HEK293 (cell line): ENCODE measurements around the gene NR2C2AP.

ENCODE experiments used
- CTCF ChIA-PET: fragments of 350-600 bp; formaldehyde crosslinking; extraction: SDS; loops from one replicate; lab custom pipeline; 2021; ENCODE audit warnings: antibody characterized with exemption; lab: Yijun Ruan, JAX
- POLR2A ChIA-PET: fragments of 300-600 bp; formaldehyde crosslinking; extraction: SDS; loops from one replicate; lab custom pipeline; 2020; ENCODE audit warnings: antibody characterized with exemption, inconsistent platforms; lab: Yijun Ruan, JAX
- H3K27ac ChIP-seq: fragments of 200-500 bp; sonication (Bioruptor generic); 2 replicates; pipeline ENCODE4 v1.5.1; 2014; ENCODE audit warnings: low read depth, low read length, control low read depth, inconsistent platforms; ENCODE audit errors: extremely low read depth
- H3K36me3 ChIP-seq, 2 experiments: fragments of 200-500 bp in 1 of 2; sonication (Bioruptor generic) in 1 of 2; 1 replicate in 1 of 2; 2 replicates in 1 of 2; pipeline ENCODE4 v1.5.1; 2014 to 2017; ENCODE audit warnings: inconsistent platforms in 2 of 2, low read length in 2 of 2; ENCODE audit not compliant: control insufficient read depth in 2 of 2, insufficient read depth in 1 of 2
- H3K4me1 ChIP-seq: fragments of 200-500 bp; sonication (Bioruptor generic); 2 replicates; pipeline ENCODE4 v1.5.1; 2014; ENCODE audit warnings: mild to moderate bottlenecking, low read length, inconsistent platforms; ENCODE audit not compliant: control insufficient read depth, insufficient read depth
- H3K4me3 ChIP-seq: 2 replicates; pipeline ENCODE4 v1.5.1; 2011; ENCODE audit warnings: low read depth, mild to moderate bottlenecking, control low read depth, low read length, moderate library complexity
- H3K9me3 ChIP-seq: fragments of 200-500 bp; sonication (Bioruptor generic); 2 replicates; pipeline ENCODE4 v1.5.1; 2014; ENCODE audit warnings: low read depth, low read length, inconsistent platforms; ENCODE audit not compliant: control insufficient read depth, insufficient read depth
- EGR2 ChIP-seq: fragments of 450-650 bp; formaldehyde crosslinking; IDR thresholded peaks from 2 replicates; pipeline ENCODE4 v1.5.1; 2016; ENCODE audit warnings: low read depth, missing biosample characterization, missing genetic modification characterization
- GFI1B ChIP-seq: fragments of 450-650 bp; formaldehyde crosslinking; IDR thresholded peaks from 2 replicates; pipeline ENCODE4 v1.5.1; 2016; ENCODE audit warnings: missing biosample characterization, missing genetic modification characterization
- GLIS1 ChIP-seq: fragments of 450-650 bp; formaldehyde crosslinking; IDR thresholded peaks from 2 replicates; pipeline ENCODE4 v1.5.1; 2016; ENCODE audit warnings: missing biosample characterization, missing genetic modification characterization
- KLF1 ChIP-seq: fragments of 450-650 bp; formaldehyde crosslinking; IDR thresholded peaks from 2 replicates; pipeline ENCODE4 v1.5.1; 2016; ENCODE audit warnings: missing biosample characterization, missing genetic modification characterization
- KLF16 ChIP-seq: fragments of 450-650 bp; formaldehyde crosslinking; IDR thresholded peaks from 2 replicates; pipeline ENCODE4 v1.5.1; 2017; ENCODE audit warnings: missing biosample characterization, missing genetic modification characterization
- KLF9 ChIP-seq: fragments of 450-650 bp; formaldehyde crosslinking; IDR thresholded peaks from 2 replicates; pipeline ENCODE4 v1.5.1; 2016; ENCODE audit warnings: missing biosample characterization, missing genetic modification characterization, low read depth
- OVOL3 ChIP-seq: fragments of 450-650 bp; formaldehyde crosslinking; IDR thresholded peaks from 2 replicates; pipeline ENCODE4 v1.5.1; 2016; ENCODE audit warnings: missing biosample characterization, missing genetic modification characterization
- REPIN1 ChIP-seq: fragments of 450-650 bp; formaldehyde crosslinking; IDR thresholded peaks from 2 replicates; pipeline ENCODE4 v1.5.1; 2017; ENCODE audit warnings: missing biosample characterization, missing genetic modification characterization, low read depth
- SP2 ChIP-seq: fragments of 450-650 bp; formaldehyde crosslinking; IDR thresholded peaks from 2 replicates; pipeline ENCODE4 v1.5.1; 2016; ENCODE audit warnings: missing biosample characterization, missing genetic modification characterization
- ZFHX2 ChIP-seq: fragments of 450-650 bp; formaldehyde crosslinking; conservative IDR thresholded peaks from 2 replicates; pipeline ENCODE4 v1.5.1; 2016; ENCODE audit warnings: missing biosample characterization, missing genetic modification characterization
- ZNF114 ChIP-seq: fragments of 450-650 bp; formaldehyde crosslinking; IDR thresholded peaks from 2 replicates; pipeline ENCODE4 v1.5.0; 2017; ENCODE audit warnings: missing biosample characterization, missing genetic modification characterization
- ZNF2 ChIP-seq: fragments of 450-650 bp; formaldehyde crosslinking; IDR thresholded peaks from 2 replicates; pipeline ENCODE4 v1.5.1; 2016; ENCODE audit warnings: missing biosample characterization, missing genetic modification characterization
- ZNF221 ChIP-seq: fragments of 450-650 bp; formaldehyde crosslinking; IDR thresholded peaks from 2 replicates; pipeline ENCODE4 v1.5.1; 2017; ENCODE audit warnings: missing biosample characterization, missing genetic modification characterization, borderline replicate concordance
- ZNF24 ChIP-seq: fragments of 450-650 bp; formaldehyde crosslinking; IDR thresholded peaks from 2 replicates; pipeline ENCODE4 v1.5.1; 2016; ENCODE audit warnings: missing biosample characterization, missing genetic modification characterization
- ZNF266 ChIP-seq: fragments of 450-650 bp; formaldehyde crosslinking; IDR thresholded peaks from 2 replicates; pipeline ENCODE4 v1.5.1; 2016; ENCODE audit warnings: missing biosample characterization, missing genetic modification characterization, low read depth
- ZNF366 ChIP-seq: fragments of 450-650 bp; formaldehyde crosslinking; conservative IDR thresholded peaks from 2 replicates; pipeline ENCODE4 v1.5.1; 2016; ENCODE audit warnings: missing biosample characterization, missing genetic modification characterization
- ZNF514 ChIP-seq: fragments of 450-650 bp; formaldehyde crosslinking; IDR thresholded peaks from 2 replicates; pipeline ENCODE4 v1.5.1; 2016; ENCODE audit warnings: missing biosample characterization, missing genetic modification characterization
- ZNF521 ChIP-seq: fragments of 450-650 bp; formaldehyde crosslinking; IDR thresholded peaks from 2 replicates; pipeline ENCODE4 v1.5.1; 2017; ENCODE audit warnings: missing biosample characterization, mild to moderate bottlenecking, missing genetic modification characterization
- ZNF561 ChIP-seq: fragments of 450-650 bp; IDR thresholded peaks from 2 replicates; pipeline ENCODE4 v1.5.1; 2018; ENCODE audit warnings: missing biosample characterization, missing genetic modification characterization, borderline replicate concordance
- ZNF600 ChIP-seq: fragments of 450-650 bp; formaldehyde crosslinking; IDR thresholded peaks from 2 replicates; pipeline ENCODE4 v1.5.1; 2016; ENCODE audit warnings: missing biosample characterization, missing genetic modification characterization
- ZNF837 ChIP-seq: fragments of 450-650 bp; formaldehyde crosslinking; IDR thresholded peaks from 2 replicates; pipeline ENCODE4 v1.5.1; 2016; ENCODE audit warnings: missing biosample characterization, missing genetic modification characterization
- ZXDB ChIP-seq: fragments of 450-650 bp; formaldehyde crosslinking; IDR thresholded peaks from 2 replicates; pipeline ENCODE4 v1.5.1; 2016; ENCODE audit warnings: missing biosample characterization, missing genetic modification characterization
- TF ChIP-seq, protein P1 (sequence below): fragments of 450-650 bp; formaldehyde crosslinking; IDR thresholded peaks from 2 replicates; pipeline ENCODE4 v1.5.1; 2016; ENCODE audit warnings: missing biosample characterization, missing genetic modification characterization
- TF ChIP-seq, protein P2 (sequence below): fragments of 450-650 bp; formaldehyde crosslinking; IDR thresholded peaks from 2 replicates; pipeline ENCODE4 v1.5.1; 2016; ENCODE audit warnings: missing biosample characterization, missing genetic modification characterization
- TF ChIP-seq, protein P3 (sequence below): fragments of 450-650 bp; formaldehyde crosslinking; IDR thresholded peaks from 2 replicates; pipeline ENCODE4 v1.5.1; 2016; ENCODE audit warnings: missing biosample characterization, missing genetic modification characterization
- TF ChIP-seq, protein P4 (sequence below): fragments of 450-650 bp; formaldehyde crosslinking; IDR thresholded peaks from 2 replicates; pipeline ENCODE4 v1.5.1; 2016; ENCODE audit warnings: missing biosample characterization, missing genetic modification characterization

Gene NR2C2AP

DNA sequence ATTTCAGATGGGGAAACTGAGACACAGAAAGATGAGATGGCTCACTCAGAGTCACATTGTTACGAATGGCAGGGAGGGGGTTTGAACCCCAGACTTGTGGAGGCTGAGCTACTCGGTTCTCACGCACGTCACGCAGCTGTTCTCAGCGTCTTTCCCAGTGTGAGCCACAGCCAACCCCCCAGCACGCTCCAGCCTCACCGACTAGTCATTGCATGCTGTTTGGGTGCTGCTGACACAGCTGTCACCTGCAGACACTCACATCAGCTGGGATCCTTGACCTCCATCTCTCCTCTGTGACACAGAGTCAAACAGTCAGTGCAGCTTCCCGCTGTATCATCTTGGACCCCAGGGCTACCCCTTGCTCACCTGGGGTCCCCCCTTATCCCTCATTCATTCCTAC is 6.2 kb upstream of the NR2C2AP start (continued):
- TF ChIP-seq, protein P1, sequence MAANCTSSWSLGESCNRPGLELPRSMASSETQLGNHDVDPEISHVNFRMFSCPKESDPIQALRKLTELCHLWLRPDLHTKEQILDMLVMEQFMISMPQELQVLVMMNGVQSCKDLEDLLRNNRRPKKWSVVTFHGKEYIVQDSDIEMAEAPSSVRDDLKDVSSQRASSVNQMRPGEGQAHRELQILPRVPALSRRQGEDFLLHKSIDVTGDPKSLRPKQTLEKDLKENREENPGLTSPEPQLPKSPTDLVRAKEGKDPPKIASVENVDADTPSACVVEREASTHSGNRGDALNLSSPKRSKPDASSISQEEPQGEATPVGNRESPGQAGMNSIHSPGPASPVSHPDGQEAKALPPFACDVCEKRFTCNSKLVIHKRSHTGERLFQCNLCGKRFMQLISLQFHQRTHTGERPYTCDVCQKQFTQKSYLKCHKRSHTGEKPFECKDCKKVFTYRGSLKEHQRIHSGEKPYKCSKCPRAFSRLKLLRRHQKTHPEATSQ = no peak
- no peak for TF ChIP-seq ZNF521 (tag by site-specific recombination)
- peak; percentile 53 for TF ChIP-seq GLIS1
- no peak for TF ChIP-seq ZNF266 (tag by site-specific recombination)
- TF ChIP-seq SP2 = no peak
- TF ChIP-seq GFI1B (tag by site-specific recombination) = no peak
- no peak for TF ChIP-seq ZNF366 (tag by site-specific recombination)
- no peak for TF ChIP-seq ZNF514 (tag by site-specific recombination)
- peak; percentile 68 for TF ChIP-seq ZNF600 (tag by site-specific recombination)
- no peak for TF ChIP-seq REPIN1 (tag by site-specific recombination)

DNA sequence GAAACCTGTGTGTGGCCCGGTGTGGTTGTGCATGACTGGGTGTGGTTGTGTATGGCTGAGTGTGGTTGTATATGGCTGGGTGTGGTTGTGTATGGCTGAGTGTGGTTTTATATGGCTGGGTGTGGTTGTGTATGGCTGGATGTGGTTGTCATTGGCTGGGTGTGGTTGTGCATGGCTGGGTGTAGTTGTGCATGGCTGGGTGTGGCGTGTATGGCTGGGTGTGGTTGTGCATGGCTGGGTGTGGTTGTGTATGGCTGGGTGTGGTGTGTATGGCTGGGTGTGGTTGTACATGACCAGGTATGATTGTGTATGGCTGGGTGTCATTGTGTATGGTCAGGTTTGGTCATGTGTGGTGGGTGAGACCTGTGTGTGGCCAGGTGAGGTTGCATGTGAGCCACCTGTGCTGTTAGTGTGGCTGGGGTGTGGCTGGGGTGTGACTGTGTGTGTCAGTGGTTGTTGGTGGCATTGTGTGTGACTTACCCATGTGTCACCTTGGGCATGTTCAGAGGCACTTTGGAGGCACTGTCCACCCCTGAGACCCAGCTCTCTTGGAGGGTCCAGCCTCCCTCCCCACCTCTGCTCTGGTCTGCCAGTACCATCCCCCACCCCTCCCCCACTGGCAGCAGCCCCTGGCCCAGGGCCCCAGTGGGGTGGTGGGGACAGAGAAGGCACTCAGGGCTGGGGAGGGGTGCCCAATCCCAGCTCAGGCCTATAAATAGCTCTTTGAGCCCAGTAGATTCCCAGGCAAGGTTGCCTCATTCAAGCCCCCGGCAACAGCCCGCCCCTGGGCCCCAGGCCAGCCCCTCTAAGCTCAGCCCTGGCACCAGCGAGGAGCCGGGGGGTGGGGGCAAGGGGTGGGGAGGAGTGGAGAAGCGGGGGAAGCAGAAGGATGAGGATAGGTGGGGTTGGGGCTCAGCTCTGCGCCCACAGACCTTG is 4.7 kb upstream of the NR2C2AP start:
- POLR2A ChIA-PET = no interaction called here
- peak; percentile 98 for TF ChIP-seq KLF1 (tag by site-specific recombination)
- TF ChIP-seq ZNF837 (tag by site-specific recombination) = no peak

DNA sequence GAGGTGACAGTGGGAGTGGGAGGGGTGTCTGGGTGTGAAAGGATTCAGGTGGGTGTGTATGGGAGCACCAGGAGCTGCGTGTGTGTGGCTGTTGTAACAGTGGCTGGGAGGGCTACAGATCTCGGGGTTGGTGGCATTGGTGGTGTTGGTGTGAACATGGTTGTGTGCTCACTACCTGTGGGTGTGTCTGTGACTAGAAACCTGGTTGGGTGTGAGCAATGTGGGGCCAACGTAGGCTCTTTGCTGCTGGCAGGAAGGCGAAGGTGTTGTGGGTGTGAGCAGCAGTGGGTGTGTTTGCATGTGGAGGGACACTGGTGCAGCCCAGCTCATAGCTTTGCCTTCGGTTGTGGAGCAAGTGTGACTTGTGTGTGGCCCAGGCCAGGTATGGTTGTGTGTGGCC is 3.7 kb upstream of the NR2C2AP start:
- H3K36me3 ChIP-seq = peaks cover 0 to 7% of the 10 kb centered on the region in 2 experiments; a peak in 1 of 3 replicates
- no peaks in the 10 kb centered on the region for H3K9me3 ChIP-seq
- no peaks in the 10 kb centered on the region for H3K4me1 ChIP-seq
- ChIA-PET CTCF (interaction anchor here (1.6 kb wide), 1 partner anchor 19 kb away, joined by 7 read pairs; no protein-coding TSS in a partner anchor), POLR2A (no interaction called here)
- no peak overlapping the region for H3K27ac ChIP-seq
- no peak overlapping the region for H3K4me3 ChIP-seq
- TF ChIP-seq, protein P2, sequence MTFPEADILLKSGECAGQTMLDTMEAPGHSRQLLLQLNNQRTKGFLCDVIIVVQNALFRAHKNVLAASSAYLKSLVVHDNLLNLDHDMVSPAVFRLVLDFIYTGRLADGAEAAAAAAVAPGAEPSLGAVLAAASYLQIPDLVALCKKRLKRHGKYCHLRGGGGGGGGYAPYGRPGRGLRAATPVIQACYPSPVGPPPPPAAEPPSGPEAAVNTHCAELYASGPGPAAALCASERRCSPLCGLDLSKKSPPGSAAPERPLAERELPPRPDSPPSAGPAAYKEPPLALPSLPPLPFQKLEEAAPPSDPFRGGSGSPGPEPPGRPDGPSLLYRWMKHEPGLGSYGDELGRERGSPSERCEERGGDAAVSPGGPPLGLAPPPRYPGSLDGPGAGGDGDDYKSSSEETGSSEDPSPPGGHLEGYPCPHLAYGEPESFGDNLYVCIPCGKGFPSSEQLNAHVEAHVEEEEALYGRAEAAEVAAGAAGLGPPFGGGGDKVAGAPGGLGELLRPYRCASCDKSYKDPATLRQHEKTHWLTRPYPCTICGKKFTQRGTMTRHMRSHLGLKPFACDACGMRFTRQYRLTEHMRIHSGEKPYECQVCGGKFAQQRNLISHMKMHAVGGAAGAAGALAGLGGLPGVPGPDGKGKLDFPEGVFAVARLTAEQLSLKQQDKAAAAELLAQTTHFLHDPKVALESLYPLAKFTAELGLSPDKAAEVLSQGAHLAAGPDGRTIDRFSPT (tag by site-specific recombination) = no peak
- TF ChIP-seq, protein P3, sequence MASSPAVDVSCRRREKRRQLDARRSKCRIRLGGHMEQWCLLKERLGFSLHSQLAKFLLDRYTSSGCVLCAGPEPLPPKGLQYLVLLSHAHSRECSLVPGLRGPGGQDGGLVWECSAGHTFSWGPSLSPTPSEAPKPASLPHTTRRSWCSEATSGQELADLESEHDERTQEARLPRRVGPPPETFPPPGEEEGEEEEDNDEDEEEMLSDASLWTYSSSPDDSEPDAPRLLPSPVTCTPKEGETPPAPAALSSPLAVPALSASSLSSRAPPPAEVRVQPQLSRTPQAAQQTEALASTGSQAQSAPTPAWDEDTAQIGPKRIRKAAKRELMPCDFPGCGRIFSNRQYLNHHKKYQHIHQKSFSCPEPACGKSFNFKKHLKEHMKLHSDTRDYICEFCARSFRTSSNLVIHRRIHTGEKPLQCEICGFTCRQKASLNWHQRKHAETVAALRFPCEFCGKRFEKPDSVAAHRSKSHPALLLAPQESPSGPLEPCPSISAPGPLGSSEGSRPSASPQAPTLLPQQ (tag by site-specific recombination) = no peak
- TF ChIP-seq ZNF561 = no peak
- TF ChIP-seq, protein P4, sequence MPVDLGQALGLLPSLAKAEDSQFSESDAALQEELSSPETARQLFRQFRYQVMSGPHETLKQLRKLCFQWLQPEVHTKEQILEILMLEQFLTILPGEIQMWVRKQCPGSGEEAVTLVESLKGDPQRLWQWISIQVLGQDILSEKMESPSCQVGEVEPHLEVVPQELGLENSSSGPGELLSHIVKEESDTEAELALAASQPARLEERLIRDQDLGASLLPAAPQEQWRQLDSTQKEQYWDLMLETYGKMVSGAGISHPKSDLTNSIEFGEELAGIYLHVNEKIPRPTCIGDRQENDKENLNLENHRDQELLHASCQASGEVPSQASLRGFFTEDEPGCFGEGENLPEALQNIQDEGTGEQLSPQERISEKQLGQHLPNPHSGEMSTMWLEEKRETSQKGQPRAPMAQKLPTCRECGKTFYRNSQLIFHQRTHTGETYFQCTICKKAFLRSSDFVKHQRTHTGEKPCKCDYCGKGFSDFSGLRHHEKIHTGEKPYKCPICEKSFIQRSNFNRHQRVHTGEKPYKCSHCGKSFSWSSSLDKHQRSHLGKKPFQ = peak; percentile 60; the same call in 1 of the 2 replicates
- TF ChIP-seq EGR2 (tag by site-specific recombination) = peak; percentile 83
- no peak for TF ChIP-seq ZNF221 (tag by site-specific recombination)
- TF ChIP-seq OVOL3 = no peak
- no peak for TF ChIP-seq ZXDB (tag by site-specific recombination)
- no peak for TF ChIP-seq KLF16 (tag by site-specific recombination)
- no peak for TF ChIP-seq GFI1B (tag by site-specific recombination)
- TF ChIP-seq ZNF2 (tag by site-specific recombination) = no peak
- no peak for TF ChIP-seq ZNF24 (tag by site-specific recombination)
- peak; percentile 53; the same call in 1 of the 2 replicates for TF ChIP-seq KLF9 (tag by site-specific recombination)
- peak; percentile 88 for TF ChIP-seq ZFHX2 (tag by site-specific recombination)
- TF ChIP-seq ZNF114 (tag by site-specific recombination) = no peak

More for the DNA sequence above, 4.7 kb upstream of the NR2C2AP start:
- Histone ChIP-seq H3K4me3 (no peak overlapping the region), H3K36me3 (no peaks in the 10 kb centered on the region), H3K9me3 (no peaks in the 10 kb centered on the region), H3K27ac (no peak overlapping the region), H3K4me1 (no peaks in the 10 kb centered on the region)
- CTCF ChIA-PET = no interaction called here
